ENCODE results near the gene UTS2B. TPM values are rescaled to one million over a fixed set of nuclear protein-coding genes. Genes with fewer than 3 reads are reported as not detected.
A peak's percentile ranks its signal among the peaks of the same experiment; 100 is the strongest.

Gene UTS2B
- total and polyA plus RNA-seq, 2 of the 13 experiments (the other 11 are each of a cell fraction or from before 2014, with no cell fraction given), result 0.03 to 0.46 TPM

GRCh38 chr3:191328962-191329653 is 1.2 kb downstream of the UTS2B start, which contains the start of gene CCDC50 (continued):
- TF ChIP-seq ZNF800 (CRISPR knock-in tag; IDR thresholded peaks at IDR 0.05) (peak; percentile 54; the same call in 1 of the 2 replicates), MTF2 (CRISPR knock-in tag; IDR thresholded peaks at IDR 0.05; ENCODE audit: borderline replicate concordance) (no peak), ZMAT5 (CRISPR knock-in tag; IDR thresholded peaks at IDR 0.05; ENCODE audit: borderline replicate concordance, low read depth) (no peak), ARNT (IDR thresholded peaks at IDR 0.05) (no peak), ZNF639 (CRISPR knock-in tag; conservative IDR thresholded peaks at IDR 0.05) (peak; percentile 80), MAF1 (CRISPR knock-in tag; IDR thresholded peaks at IDR 0.05; ENCODE audit: borderline replicate concordance) (0 out of 2 replicates have a peak, but pooled peaks have one; percentile 76), PAWR (CRISPR knock-in tag; IDR thresholded peaks at IDR 0.05; ENCODE audit: borderline replicate concordance) (no peak), ZMYM2 (CRISPR knock-in tag; IDR thresholded peaks at IDR 0.05) (no peak), KLF9 (CRISPR knock-in tag; IDR thresholded peaks at IDR 0.05; ENCODE audit: low read depth) (no peak), KAT2B (IDR thresholded peaks at IDR 0.05; ENCODE audit: borderline replicate concordance, low read depth, low read length) (peak; percentile 57; the same call in 1 of the 2 replicates), ZNF3 (CRISPR knock-in tag; IDR thresholded peaks at IDR 0.05) (no peak), TBX2 (CRISPR knock-in tag; IDR thresholded peaks at IDR 0.05; ENCODE audit: borderline replicate concordance) (peak; percentile 81), SALL2 (CRISPR knock-in tag; IDR thresholded peaks at IDR 0.05) (0 out of 2 replicates have a peak, but pooled peaks have one; percentile 71), ZNF563 (CRISPR knock-in tag; IDR thresholded peaks at IDR 0.05) (peak; percentile 77; the same call in 1 of the 2 replicates), E2F2 (CRISPR knock-in tag; IDR thresholded peaks at IDR 0.05; ENCODE audit: borderline replicate concordance) (peak; percentile 46; the same call in 1 of the 2 replicates), TOPORS (CRISPR knock-in tag; IDR thresholded peaks at IDR 0.05) (no peak; the same call in 1 of the 2 replicates), ZBTB21 (CRISPR knock-in tag; IDR thresholded peaks at IDR 0.05) (no peak), PRDM4 (CRISPR knock-in tag; IDR thresholded peaks at IDR 0.05; ENCODE audit: borderline replicate concordance) (no peak), ZNF362 (CRISPR knock-in tag; IDR thresholded peaks at IDR 0.05; ENCODE audit: borderline replicate concordance) (no peak), TBP (CRISPR knock-in tag; IDR thresholded peaks at IDR 0.05) (no peak), ZNF446 (CRISPR knock-in tag; IDR thresholded peaks at IDR 0.05) (no peak), ZNF441 (CRISPR knock-in tag; IDR thresholded peaks at IDR 0.05; ENCODE audit: borderline replicate concordance) (no peak; the same call in 1 of the 2 replicates)
